Fibroblast of lung (primary cell): ENCODE results near the gene SLC6A12. TPM values are rescaled to one million over a fixed set of nuclear protein-coding genes. Genes with fewer than 3 reads are reported as not detected.

ENCODE experiments used
- DNase-seq, 2 donors: peaks; one replicate each; pipeline versions ENCODE4 v3.0.0 to v3.0.0-alpha.2; 2010; ENCODE audit warnings: low read depth in 2 of 2
- H2AFZ ChIP-seq: 2 replicates; pipeline ENCODE4 v1.5.1; 2012; ENCODE audit warnings: low read length, control low read depth, inconsistent platforms
- H3K27ac ChIP-seq: 2 replicates; pipeline ENCODE4 v1.5.1; 2011; ENCODE audit warnings: low read length, control low read depth; ENCODE audit not compliant: insufficient read depth
- H3K27me3 ChIP-seq: 2 replicates; pipeline ENCODE4 v1.5.1; 2011; ENCODE audit warnings: mild to moderate bottlenecking, low read length; ENCODE audit not compliant: control insufficient read depth, insufficient read depth
- H3K36me3 ChIP-seq: 2 replicates; pipeline ENCODE4 v1.5.1; 2011; ENCODE audit warnings: low read length; ENCODE audit not compliant: control insufficient read depth, insufficient read depth
- H3K4me1 ChIP-seq: 2 replicates; pipeline ENCODE4 v1.5.1; 2011; ENCODE audit warnings: low read length; ENCODE audit not compliant: control insufficient read depth, insufficient read depth; ENCODE audit errors: extremely low read depth
- H3K4me2 ChIP-seq: 2 replicates; pipeline ENCODE4 v1.5.1; 2011; ENCODE audit warnings: low read length, control low read depth; ENCODE audit not compliant: insufficient read depth; ENCODE audit errors: extremely low read depth
- H3K4me3 ChIP-seq, 4 experiments: fragments of 200-600 bp in 1 of 4; sonication (generic) in 1 of 4; replicated peaks in 1 of 4; 2 replicates each; pipeline ENCODE4 v1.5.1; 2011 to 2016; ENCODE audit warnings: low read length in 4 of 4, low read depth in 3 of 4, mild to moderate bottlenecking in 3 of 4, control low read depth in 2 of 4, inconsistent platforms in 1 of 4, mixed read lengths in 1 of 4; ENCODE audit not compliant: insufficient read depth in 1 of 4; ENCODE audit errors: control extremely low read depth in 1 of 4
- H3K79me2 ChIP-seq: 2 replicates; pipeline ENCODE4 v1.5.1; 2012; ENCODE audit warnings: mild to moderate bottlenecking, low read length, inconsistent platforms; ENCODE audit not compliant: control insufficient read depth, insufficient read depth
- H3K9ac ChIP-seq: 2 replicates; pipeline ENCODE4 v1.5.1; 2011; ENCODE audit warnings: mild to moderate bottlenecking, low read length, control low read depth; ENCODE audit not compliant: insufficient read depth
- H3K9me3 ChIP-seq: 2 replicates; pipeline ENCODE4 v1.5.1; 2012; ENCODE audit warnings: low read depth, low read length; ENCODE audit not compliant: control insufficient read depth, insufficient read depth
- H4K20me1 ChIP-seq: 2 replicates; pipeline ENCODE4 v1.5.1; 2011; ENCODE audit warnings: low read length; ENCODE audit not compliant: control insufficient read depth, insufficient read depth; ENCODE audit errors: extremely low read depth
- CTCF ChIP-seq, 2 donors: IDR thresholded peaks in 1 of 2; conservative IDR thresholded peaks in 1 of 2; 1 replicate in 1 of 2; 2 replicates in 1 of 2; pipeline ENCODE4 v1.5.1; 2011 to 2012; ENCODE audit warnings: low read length in 2 of 2, control low read depth in 1 of 2, inconsistent platforms in 1 of 2, low read depth in 1 of 2, mild to moderate bottlenecking in 1 of 2
- EZH2 ChIP-seq: IDR thresholded peaks from 2 replicates; pipeline ENCODE4 v1.5.1; 2012; ENCODE audit warnings: low read length, control low read depth, mild to moderate bottlenecking; ENCODE audit errors: missing control alignments
- polyA plus RNA-seq, 2 donors: library from polyadenylated mRNA; depleted of rRNA in 1 of 2; stranded (reverse) in 1 of 2; unstranded in 1 of 2; fragments of >200 nt; gene quantifications; 2 replicates each; pipeline ENCODE4 v1.2.1, GENCODE V29; 2011 to 2012; ENCODE audit warnings: missing spikeins in 1 of 2
- total RNA-seq: library from RNA; depleted of rRNA; stranded (reverse); fragments of >200 nt; gene quantifications from 2 replicates; pipeline ENCODE4 v1.2.1, GENCODE V29; 2014

The SLC6A12 gene
- total and polyA plus RNA-seq, 2 donors (not counting 1 experiment from before 2014, with no cell fraction given): not detected

DNA sequence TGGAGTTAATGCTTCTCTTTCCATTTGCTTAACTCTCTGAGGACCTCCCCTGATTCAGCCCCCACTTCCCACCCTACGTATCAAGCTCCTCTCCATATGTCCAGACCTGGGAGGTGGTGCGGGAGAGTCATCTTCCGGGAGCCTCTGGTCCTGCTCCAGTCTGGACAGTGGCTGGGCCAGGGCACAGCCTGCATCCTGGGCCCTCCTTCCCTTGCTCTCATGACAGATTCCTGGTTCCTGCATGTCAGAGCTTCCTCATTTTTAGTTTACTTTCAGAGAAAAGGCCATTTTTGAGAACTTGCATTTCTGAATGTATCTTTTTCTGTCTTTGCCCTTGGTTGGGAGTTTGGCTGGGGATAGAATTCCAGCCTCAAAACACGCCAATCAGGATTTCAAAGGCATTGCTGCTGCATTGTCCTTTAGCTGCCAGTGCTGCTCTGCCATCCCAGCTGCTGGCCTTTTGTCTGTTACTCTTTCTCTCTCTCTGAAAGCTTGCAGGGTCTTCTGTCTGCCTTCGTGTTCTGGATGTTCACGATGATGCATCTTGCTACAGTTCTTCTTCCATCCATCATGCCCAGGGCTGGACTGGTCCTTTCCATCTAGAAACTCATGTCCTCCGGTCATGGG lies 54.7 kb downstream of the SLC6A12 start:
- Histone ChIP-seq H3K4me2 (no peak overlapping the region), H3K9me3 (no peaks in the 10 kb centered on the region), H3K27me3 (peaks cover 5% of the 10 kb centered on the region), H3K36me3 (no peaks in the 10 kb centered on the region), H3K9ac (no peak overlapping the region), H3K4me3 (no peak overlapping the region), H4K20me1 (no peaks in the 10 kb centered on the region), H2AFZ (no peak overlapping the region), H3K4me1 (no peaks in the 10 kb centered on the region), H3K79me2 (no peaks in the 10 kb centered on the region), H3K27ac (no peak overlapping the region)
- DNase-seq: no peak
- no peak for TF ChIP-seq CTCF (conservative IDR thresholded peaks at IDR 0.05 in 1 of 2, IDR thresholded peaks at IDR 0.05 in 1 of 2; ENCODE audit: low read depth in 1 of 2, low read length in 2 of 2)
- TF ChIP-seq EZH2: no peak

- Histone ChIP-seq H3K27ac (no peak overlapping the region), H3K79me2 (no peaks in the 10 kb centered on the region), H3K36me3 (no peaks in the 10 kb centered on the region), H3K4me2 (no peak overlapping the region), H3K4me3 (no peak overlapping the region), H3K9ac (no peak overlapping the region), H4K20me1 (no peaks in the 10 kb centered on the region), H2AFZ (no peak overlapping the region), H3K27me3 (peaks cover 5% of the 10 kb centered on the region), H3K4me1 (no peaks in the 10 kb centered on the region), H3K9me3 (no peaks in the 10 kb centered on the region)
- no peak for TF ChIP-seq EZH2
- no peak for TF ChIP-seq CTCF (conservative IDR thresholded peaks at IDR 0.05 in 1 of 2, IDR thresholded peaks at IDR 0.05 in 1 of 2; ENCODE audit: low read depth in 1 of 2, low read length in 2 of 2)
- no peak for DNase-seq
These were observed 56.3 kb downstream of the SLC6A12 start for GRCh38 chr12:157644-158043.

DNA sequence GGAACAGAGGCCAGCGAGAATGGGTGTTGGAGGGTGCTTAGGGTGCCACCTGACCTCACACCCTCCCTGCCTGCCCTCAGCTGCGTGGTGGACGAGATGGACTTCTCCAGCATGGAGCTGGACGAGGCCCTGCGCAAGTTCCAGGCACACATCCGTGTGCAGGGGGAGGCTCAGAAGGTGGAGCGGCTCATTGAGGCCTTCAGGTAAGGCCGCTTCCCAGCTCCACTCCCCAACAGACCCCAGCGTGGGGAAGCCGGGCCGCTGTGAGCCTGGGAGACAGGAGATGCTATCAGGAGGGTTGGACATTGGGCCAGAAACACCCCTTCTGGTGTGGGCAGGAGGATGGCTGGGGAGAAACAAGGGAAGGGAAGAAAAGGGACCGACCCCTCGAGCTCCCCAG lies 57.0 kb downstream of the SLC6A12 start:
- no peak for TF ChIP-seq EZH2
- no peak for TF ChIP-seq CTCF (conservative IDR thresholded peaks at IDR 0.05 in 1 of 2, IDR thresholded peaks at IDR 0.05 in 1 of 2; ENCODE audit: low read depth in 1 of 2, low read length in 2 of 2)
- no peak overlapping the region for H2AFZ ChIP-seq
- no peaks in the 10 kb centered on the region for H3K9me3 ChIP-seq
- H3K27me3 ChIP-seq: peaks cover 5% of the 10 kb centered on the region
- H3K9ac ChIP-seq: no peak overlapping the region
- no peak for DNase-seq
- H4K20me1 ChIP-seq: no peaks in the 10 kb centered on the region
- no peaks in the 10 kb centered on the region for H3K36me3 ChIP-seq
- H3K27ac ChIP-seq: no peak overlapping the region
- H3K4me1 ChIP-seq: no peaks in the 10 kb centered on the region
- H3K4me3 ChIP-seq: no peak overlapping the region
- no peaks in the 10 kb centered on the region for H3K79me2 ChIP-seq
- no peak overlapping the region for H3K4me2 ChIP-seq
